ENCODE data around the gene FRMD4A.
"Not testable (repeated sequence)": the region's sequence is repeated elsewhere in the genome, so short reads cannot be mapped to it uniquely, and the experiment has no call there.

FRMD4A gene

DNA sequence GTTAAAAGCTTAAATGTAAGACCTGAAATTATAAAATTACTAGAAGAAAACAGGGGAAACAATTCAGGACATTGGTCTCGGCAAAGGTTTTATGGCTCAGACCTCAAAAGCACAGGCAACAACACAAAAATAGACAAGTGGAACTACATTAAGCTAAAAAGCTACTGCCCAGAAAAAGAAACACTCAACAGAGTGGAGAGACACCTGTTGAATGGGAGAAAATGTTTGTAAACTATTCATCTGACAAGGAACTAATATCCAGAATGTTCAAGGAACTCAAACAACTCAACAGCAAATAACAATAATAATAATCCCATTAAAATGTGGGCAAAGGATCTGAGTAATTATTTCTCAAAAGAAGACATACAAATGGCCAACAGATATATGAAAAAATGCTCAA lies 170.4 kb downstream of the FRMD4A start:
- no peak for TF ChIP-seq ZNF274 (IDR thresholded peaks at IDR 0.05; ENCODE audit: low read depth, low read length)
- H3K4me3 ChIP-seq (ENCODE audit: low read length): no peak overlapping the region

DNA sequence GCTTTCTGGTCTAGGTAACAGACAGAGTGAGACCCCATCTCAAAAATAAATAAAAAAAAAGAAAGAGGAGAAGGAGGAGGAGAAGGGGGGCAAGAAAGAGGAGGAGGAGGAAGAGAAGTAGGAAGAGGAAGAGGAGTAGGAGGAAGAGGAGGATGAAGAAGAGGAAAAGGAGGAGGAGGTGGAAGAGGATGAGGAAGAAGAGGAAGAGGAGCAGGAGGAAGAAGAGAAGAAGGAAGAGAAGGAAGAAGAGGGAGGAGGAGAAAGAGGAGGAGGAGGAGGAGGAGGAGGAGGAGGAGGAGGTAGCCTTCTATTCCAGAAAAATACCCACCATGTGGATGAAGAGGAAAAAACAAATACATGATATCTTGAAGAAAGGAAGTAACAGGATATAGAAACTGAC lies 172.1 kb downstream of the FRMD4A start:
- no peak overlapping the region for H3K4me3 ChIP-seq (ENCODE audit: low read length)
- TF ChIP-seq ZNF274 (IDR thresholded peaks at IDR 0.05; ENCODE audit: low read depth, low read length): no peak

DNA sequence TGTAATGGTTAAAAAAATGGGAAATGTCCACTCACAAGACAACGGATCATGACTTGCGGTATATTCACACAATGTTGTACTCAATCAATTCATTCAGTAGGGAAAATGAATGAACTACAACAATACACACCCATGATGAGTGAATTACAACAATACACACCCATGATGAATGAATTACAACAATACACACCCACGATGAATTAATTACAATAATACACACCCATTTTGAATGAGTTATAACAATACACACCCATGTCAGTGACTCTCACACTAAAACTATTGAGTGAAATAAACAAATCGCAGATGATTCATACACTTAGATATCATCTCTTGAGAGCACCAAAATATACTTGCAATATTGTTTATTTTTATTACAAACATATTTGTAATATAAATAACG lies 174.6 kb downstream of the FRMD4A start:
- TF ChIP-seq ZNF274 (IDR thresholded peaks at IDR 0.05; ENCODE audit: low read depth, low read length): no peak
- no peak overlapping the region for H3K4me3 ChIP-seq (ENCODE audit: low read length)

GRCh38 chr10:14153570-14154055 lies 177.1 kb downstream of the FRMD4A start:
- H3K4me3 ChIP-seq (ENCODE audit: low read length): no peak overlapping the region
- TF ChIP-seq ZNF274 (IDR thresholded peaks at IDR 0.05; ENCODE audit: low read depth, low read length): no peak

DNA sequence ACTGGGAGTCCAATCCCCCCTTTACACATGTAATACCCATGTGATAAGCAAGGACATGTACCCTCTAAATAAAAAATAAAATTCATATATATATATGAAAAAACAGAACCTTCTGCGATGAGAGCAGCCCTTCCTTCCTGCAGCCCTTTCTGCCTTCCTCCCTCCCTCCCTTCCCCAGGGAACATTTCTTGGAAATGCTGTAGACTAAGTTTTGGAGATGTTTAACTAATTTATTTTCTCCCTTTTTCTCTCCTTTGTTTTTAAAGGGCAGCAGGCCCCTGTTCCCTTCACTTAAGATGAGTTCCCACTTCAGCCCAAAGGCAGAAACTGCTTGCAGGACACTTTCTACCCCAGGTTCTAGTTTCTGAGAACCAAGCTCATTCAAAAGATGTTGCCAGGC lies 179.2 kb downstream of the FRMD4A start:
- TF ChIP-seq ZNF274 (IDR thresholded peaks at IDR 0.05; ENCODE audit: low read depth, low read length): no peak

DNA sequence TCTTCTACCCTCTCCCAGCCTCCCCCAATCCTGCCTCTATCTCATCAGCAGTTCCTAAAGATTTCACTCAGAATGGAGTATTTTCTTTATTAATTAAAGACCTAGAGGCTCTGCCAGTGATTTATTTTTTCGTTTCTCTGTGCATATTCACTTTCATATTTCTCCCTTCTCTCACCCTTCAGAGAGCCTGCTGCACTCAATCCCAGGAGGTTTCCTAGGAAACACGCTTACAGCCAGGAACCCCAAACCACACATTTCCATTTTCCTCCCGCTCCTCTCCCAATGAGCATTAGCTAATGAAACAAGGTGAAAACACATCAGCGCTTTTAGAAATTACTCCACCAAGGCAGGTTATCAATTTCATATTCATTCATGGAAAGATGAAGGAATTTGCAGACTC lies 180.2 kb downstream of the FRMD4A start:
- TF ChIP-seq ZNF274 (IDR thresholded peaks at IDR 0.05; ENCODE audit: low read depth, low read length): no peak
- no peak overlapping the region for H3K4me3 ChIP-seq (ENCODE audit: low read length)

More for the DNA sequence above, 179.2 kb downstream of the FRMD4A start:
- no peak overlapping the region for H3K4me3 ChIP-seq (ENCODE audit: low read length)

- TF ChIP-seq ZNF274 (IDR thresholded peaks at IDR 0.05; ENCODE audit: low read depth, low read length): no peak
- H3K4me3 ChIP-seq (ENCODE audit: low read length): no peak overlapping the region
Observed at GRCh38 chr10:14146501-14146900, 184.2 kb downstream of the FRMD4A start.

GRCh38 chr10:14146025-14146424 lies 184.7 kb downstream of the FRMD4A start:
- H3K4me3 ChIP-seq (ENCODE audit: low read length): no peak overlapping the region
- TF ChIP-seq ZNF274 (IDR thresholded peaks at IDR 0.05; ENCODE audit: low read depth, low read length): no peak

DNA sequence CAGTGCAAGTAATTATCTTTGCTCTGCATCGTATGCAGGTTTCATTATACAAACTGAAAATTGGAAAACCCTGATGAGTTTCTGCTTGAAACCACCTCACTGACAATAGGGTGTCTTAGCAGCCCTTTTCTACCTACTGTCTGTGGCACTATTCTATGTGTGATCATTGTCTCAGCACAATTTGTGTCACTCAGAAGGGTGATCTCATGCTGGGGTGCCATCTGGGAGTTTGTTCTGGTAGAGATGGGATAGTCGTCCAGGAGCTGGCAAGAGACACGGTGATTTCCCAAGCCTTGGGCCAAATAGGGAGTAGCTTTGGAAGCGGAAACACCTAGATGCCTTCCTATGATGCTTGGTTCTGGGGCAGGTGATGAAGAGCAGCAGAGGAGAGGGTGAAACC lies 186.3 kb downstream of the FRMD4A start:
- H3K4me3 ChIP-seq (ENCODE audit: low read length): no peak overlapping the region
- TF ChIP-seq ZNF274 (IDR thresholded peaks at IDR 0.05; ENCODE audit: low read depth, low read length): no peak

DNA sequence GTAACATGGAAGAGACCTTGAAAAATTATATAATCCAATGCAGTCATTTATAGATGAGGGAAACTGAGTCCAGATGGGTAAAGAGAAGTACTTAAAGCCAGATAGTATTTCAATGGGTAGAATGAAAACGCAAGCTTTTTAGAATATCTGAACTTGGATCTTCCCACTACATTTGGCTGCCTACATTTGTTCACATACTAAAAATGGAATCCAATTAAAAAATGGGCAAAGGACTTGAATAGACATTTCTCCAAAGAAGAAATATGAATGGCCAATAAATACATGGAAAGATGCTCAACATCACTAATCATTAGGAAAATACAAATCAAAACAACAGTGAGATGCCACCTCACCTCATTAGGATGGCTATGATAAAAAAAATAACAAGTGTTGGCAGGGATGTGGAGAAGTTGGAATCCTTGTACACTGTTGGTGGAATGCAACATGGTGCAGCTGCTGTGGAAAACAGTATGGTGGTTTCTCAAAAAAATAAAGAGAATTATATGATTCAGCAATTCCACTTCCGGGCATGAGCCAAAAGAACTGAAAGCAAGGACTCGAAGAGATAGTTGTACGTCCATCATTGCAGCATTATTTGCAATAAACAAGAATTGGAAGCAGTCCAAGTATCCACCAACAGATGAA lies 188.0 kb downstream of the FRMD4A start:
- no peak overlapping the region for H3K4me3 ChIP-seq (ENCODE audit: low read length)
- no peak for TF ChIP-seq ZNF274 (IDR thresholded peaks at IDR 0.05; ENCODE audit: low read depth, low read length)

DNA sequence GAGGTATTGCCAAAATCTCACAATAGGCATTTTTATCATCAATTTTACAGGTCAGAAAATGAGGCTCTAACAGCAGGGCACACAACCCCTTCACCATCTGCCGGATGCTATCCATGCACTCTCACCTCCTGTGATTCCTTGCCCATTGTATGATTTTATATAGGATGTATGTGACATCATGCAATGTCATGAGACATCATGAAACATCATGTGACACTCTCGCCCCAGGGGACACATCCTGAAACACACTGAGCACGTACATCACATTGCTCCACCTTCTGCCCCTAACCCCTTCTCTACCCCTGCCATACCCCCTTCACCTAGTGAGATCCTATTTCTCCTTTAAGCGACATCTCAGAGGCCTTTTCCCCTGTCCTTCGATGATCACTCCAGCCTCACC lies 189.4 kb downstream of the FRMD4A start:
- H3K4me3 ChIP-seq (ENCODE audit: low read length): no peak overlapping the region
- TF ChIP-seq ZNF274 (IDR thresholded peaks at IDR 0.05; ENCODE audit: low read depth, low read length): no peak

GRCh38 chr10:14137391-14137790 lies 193.3 kb downstream of the FRMD4A start:
- no peak for TF ChIP-seq ZNF274 (IDR thresholded peaks at IDR 0.05; ENCODE audit: low read depth, low read length)
- H3K4me3 ChIP-seq (ENCODE audit: low read length): no peak overlapping the region

- not testable (repeated sequence) for H3K4me3 ChIP-seq (ENCODE audit: low read length)
Observed at GRCh38 chr10:14135196-14135595, 195.5 kb downstream of the FRMD4A start.

DNA sequence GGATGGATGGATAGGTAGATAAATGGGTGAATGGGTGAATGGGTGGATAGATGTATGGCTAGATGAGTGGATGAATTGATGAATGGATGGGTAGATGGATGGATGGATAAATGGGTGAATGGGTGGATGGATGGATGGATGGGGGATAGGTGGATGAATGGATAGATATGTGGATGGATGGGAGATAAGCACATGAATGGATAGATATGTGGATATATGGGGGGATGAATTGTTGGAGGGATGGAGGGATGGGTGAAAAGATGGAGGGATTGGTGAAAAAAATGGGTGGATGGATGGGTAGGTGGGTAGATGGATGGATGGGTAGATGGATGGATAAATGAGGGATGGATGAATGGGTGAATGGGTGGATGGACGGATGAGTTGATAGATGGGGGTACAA lies 196.4 kb downstream of the FRMD4A start:
- TF ChIP-seq ZNF274 (IDR thresholded peaks at IDR 0.05; ENCODE audit: low read depth, low read length): no peak
- no peak overlapping the region for H3K4me3 ChIP-seq (ENCODE audit: low read length)

- no peak for TF ChIP-seq ZNF274 (IDR thresholded peaks at IDR 0.05; ENCODE audit: low read depth, low read length)
- no peak overlapping the region for H3K4me3 ChIP-seq (ENCODE audit: low read length)
Observed at GRCh38 chr10:14131261-14131960, 199.3 kb downstream of the FRMD4A start.

Data from GM08714 (cell line).